A172 (cell line): Measurements from ENCODE around the gene SLC25A33. TPM values are rescaled to one million over a fixed set of nuclear protein-coding genes. Genes with fewer than 3 reads are reported as not detected.
"Not testable (repeated sequence)": the region's sequence is repeated elsewhere in the genome, so short reads cannot be mapped to it uniquely, and the experiment has no call there.

Experiments used
- DNase-seq: peaks from one replicate; pipeline ENCODE4 v3.0.0-alpha.2; 2015; ENCODE audit warnings: low spot score
- total RNA-seq: library from RNA; depleted of rRNA; stranded (reverse); fragments of >200 nt; shearing (Covaris generic); gene quantifications from 2 replicates; pipeline ENCODE4 v1.2.3, GENCODE V29; 2014; rRNA removed

The SLC25A33 gene
- total RNA-seq, 1 experiment from 2014 or later, result 12.4 TPM

DNA sequence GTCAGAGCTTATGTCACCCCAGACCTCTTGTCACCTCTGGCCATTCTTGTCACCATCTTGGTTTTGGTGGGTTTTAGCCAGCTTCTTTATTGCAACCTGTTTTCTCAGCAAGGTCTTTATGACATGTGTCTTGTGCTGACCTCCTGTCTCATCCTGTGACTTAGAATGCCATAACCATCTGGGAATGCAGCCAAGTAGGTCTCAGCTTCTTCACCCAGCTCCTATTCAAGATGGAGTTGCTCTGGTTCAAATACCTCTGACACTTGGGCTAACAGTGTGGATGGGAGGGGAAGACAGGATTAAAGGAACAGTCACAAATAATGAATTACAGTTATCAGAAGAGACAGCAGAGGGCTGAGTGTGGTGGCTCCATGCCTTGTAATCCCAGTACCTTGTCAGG, 81.8 kb downstream of the SLC25A33 start:
- no peak for DNase-seq

DNA sequence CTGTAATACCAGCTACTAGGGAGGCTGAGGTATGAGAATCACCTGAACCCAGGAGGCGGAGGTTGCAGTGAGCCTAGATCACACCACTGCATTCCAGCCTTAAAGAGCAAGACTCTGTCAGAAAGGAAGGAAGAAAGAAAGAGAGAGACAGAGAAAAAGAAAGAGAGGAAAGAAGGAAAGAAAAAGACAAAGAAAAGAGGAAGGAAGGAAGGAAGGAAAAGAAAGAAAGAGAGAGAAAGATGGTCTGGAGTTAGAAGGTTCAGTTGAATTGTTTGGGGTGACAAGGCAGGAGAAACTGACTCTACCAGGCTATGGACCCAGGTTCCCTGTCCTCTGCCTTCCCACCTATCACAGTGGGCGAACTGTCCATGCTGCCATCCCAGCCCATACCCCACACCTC, 84.8 kb downstream of the SLC25A33 start:
- no peak for DNase-seq

DNA sequence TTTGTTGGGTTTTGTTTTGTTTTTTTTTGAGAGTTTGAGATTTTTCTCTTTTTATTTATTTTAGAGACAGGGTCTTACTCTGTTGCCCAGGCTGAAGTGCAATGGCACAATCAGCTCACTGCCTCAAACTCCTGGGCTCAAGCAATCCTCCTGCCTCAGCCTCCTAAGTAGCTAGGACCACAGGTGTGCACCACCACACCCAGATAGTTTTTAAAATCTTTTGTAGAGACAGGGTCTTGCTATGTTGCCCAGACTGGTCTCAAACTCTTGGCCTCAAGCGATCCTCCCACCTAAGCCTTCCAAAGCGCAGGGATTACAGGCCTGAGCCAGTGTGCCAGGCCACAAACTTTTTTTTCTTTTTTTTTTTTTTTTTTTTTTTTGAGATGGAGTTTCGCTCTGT, 85.8 kb downstream of the SLC25A33 start:
- not testable (repeated sequence) for DNase-seq

DNA sequence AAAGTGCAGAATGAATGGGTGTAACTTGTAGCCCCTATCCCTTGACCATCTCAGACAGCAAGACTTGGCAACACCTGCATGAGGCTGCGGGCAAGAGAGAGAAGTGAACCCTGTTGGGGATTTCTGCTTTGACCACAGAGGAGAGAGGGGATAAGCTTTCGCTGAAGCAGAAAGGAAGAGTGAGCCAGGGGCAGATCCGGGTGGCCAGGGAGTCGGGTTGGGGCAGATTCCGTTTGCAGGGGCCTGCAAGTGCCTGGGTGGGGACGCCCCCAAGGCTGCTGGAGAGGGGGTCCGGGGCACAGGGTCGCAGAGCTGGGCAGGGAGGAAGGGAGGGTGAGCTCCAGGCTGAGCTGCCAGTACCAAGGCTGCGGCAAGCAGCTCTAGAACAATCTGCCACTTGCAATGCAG, 86.9 kb downstream of the SLC25A33 start:
- no peak for DNase-seq

DNA sequence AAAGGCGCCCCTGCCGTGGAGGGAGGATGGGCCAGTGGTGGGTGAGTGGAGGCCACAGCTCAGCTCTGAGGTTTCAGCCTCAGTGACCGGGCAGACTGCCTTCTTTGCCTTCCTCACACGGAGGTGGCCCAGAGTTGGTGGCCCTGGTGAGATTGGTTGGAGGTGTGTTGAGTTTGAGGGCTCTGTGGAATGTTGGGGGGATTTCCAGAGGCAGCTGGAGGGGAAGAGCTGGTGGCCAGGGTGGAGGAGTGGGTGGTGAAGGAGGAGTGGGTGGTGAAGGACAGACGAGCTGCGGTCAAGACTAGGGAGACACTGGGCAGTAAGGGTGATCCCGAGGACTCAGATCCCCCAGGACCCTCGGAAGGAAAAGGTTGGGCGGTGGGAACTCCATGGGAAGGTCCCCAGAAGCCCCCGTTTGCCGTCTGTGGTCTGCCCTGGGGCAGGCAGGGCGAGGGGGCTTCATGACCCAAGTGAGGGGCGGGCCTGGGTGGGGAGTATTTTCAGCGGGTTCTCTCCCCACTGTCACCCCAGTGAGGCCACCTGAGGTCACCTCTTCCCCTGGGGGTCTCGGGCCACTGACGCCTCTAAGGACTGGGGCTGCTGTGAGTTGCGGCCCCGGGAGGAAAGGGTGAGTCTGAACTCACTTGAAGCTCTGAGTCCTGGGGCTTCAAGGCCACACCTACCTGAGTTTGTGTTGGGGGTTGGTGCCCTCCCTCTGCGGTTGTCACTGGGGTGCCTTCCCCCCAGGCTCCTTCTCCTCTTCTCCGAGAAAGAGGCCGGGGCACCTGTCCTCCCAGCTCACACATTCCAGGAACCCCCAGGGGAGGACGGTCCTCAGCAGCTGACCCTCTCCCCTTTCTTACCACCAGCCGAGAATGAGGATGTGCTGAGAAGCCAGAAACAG, 89.5 kb downstream of the SLC25A33 start:
- DNase-seq, result no peak

DNA sequence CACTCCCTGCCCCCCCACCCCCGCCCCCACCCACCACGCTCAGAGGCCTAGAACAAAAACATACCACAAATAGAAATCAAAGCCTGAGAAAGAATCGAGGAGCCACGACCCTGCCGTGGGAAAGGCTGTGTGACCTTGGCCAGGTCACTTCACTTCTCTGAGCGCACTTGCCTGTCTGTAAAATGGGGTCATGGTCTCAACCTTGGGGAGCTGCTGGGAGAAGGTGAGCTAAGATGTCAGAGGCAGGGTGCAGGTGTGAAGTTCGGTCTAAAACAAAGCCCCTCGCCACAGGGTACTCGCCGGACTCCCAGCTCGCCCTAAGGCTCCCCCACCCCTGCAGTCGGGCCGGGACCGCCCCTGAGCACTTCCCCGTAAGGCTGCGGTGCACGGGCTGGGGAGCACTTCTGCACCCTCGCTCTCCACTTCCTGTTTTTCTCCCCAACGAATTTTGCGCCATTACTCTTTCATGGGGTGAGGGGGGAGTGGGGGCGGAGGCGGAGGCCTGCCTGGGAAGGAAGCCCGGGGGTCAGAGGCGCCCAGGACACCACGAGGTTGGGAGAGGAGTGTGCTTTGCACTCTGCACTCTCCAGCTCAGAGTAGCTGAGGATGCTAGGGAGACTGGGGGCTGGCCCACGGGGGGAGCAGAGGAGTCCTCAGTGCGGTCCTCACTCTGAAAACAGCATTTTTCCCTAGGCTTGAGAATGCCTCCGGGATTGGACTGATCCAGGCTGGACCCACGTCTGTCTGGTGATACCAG, 90.4 kb downstream of the SLC25A33 start:
- DNase-seq, result no peak

DNA sequence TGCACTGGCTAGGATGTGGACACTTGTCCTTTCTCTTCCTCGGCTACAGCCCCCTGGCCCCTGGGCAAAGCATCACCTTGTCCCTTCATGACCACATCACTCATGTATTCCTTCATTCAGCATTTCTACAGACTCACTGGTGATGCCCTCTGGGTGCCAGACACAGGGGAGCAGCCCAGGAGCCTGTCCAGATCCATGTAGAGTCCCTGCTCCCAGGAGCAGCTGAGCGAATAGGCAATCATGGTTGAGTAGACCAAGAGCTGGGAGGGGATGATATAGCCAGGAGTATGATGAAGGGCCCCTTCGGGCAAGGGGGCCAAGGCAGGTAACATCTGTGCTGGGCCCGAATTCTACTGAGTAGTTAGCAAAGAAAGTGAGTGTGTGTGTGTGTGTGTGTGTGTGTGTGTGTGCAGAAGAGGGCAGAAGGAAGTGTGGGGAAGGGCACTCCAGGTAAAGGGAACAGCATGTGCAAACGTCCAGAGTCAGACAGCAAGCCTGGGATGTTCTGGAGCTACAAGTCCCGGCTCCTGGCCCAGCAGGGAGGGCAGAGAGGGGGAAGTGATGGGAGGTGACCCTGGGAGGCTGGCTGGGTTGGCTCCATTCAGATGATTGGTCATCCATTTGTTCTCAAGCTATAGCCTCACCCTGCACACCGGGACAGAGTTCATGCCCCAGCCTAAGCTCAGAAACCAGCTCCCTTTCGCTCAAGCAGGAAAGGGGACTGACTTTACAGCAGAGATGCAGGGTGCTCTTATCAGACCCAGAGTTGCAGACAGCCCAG, 91.3 kb downstream of the SLC25A33 start:
- DNase-seq, result no peak

DNA sequence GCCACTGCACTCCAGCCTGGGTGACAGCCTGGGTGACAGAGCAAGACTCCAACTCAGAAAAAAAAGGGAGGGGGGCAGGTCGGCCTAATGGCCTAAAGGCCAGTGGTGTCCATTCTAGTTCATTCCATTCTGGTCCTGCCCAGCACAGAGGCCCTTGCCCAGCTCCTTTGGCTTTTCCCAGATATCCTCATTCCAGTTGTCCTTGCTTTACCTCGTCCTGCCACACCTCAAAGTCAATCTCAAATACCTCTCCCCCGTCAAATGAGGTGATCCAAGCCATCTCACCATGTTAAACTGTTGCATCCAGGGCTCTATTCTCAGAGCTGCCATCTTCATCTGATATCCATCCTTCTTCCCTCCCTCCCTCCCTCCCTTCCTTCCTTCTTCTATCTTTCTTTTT, 92.3 kb downstream of the SLC25A33 start:
- DNase-seq, result no peak

DNA sequence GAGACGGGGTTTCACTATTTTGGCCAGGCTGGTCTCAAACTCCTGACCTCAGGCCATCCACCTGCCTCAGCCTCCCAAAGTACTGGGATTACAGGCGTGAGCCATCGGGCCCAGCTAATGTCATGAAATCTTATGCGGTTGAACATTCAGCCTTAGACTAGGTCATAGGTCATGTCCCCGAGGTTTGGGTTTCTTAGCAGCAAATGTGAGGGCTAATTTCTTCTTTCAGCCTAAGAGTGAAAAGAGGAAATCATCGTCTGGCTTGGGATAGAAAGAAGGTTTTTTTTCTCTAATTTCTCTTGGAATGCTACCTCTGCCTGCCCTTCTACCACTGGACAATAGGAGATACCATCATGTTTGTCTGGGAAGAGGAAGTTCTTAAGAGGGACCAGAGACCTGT, 94.2 kb downstream of the SLC25A33 start:
- DNase-seq, result no peak

DNA sequence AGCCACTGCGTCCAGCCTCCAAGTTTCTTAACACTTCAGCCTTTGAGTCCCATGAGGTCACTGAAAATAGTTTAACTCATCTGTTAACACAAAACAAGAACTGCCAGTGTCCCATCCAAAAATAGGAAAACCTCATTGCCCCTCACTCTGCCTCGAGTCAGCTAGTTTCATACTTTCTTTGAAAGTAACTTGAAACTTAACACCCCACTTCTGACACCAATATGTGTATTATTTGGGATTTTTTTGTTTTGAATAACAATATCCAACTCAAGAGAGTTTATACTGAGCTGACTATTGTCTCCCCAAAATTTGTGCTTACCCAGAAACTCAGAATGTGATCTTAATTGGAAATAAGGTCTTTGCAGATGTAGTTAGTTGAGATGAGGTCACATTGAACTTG, 95.3 kb downstream of the SLC25A33 start:
- no peak for DNase-seq

Other genes starting within 250 kb of the SLC25A33 start
- 8.7 and 15.0 TPM in 2 replicates for gene SPSB1, start 246.6 kb upstream of the SLC25A33 start, total RNA-seq
- 5.6 and 8.9 TPM in 2 replicates for gene TMEM201, start 49.4 kb downstream of the SLC25A33 start, total RNA-seq
- gene PIK3CD, start 112.3 kb downstream of the SLC25A33 start, total RNA-seq, result 4.3 and 5.6 TPM in 2 replicates